ENCODE results near the gene UVRAG.
"Not testable (repeated sequence)": the region's sequence is repeated elsewhere in the genome, so short reads cannot be mapped to it uniquely, and the experiment has no call there.

The UVRAG gene

GRCh38 chr11:75850787-75851186 is 35.8 kb downstream of the UVRAG start:
- DNase-seq, result no peak

GRCh38 chr11:75851203-75851602 is 36.2 kb downstream of the UVRAG start:
- DNase-seq, result no peak

GRCh38 chr11:75852406-75853017 is 37.5 kb downstream of the UVRAG start:
- DNase-seq, result no peak

GRCh38 chr11:75853563-75853962 is 38.6 kb downstream of the UVRAG start:
- DNase-seq, result not testable (repeated sequence)

GRCh38 chr11:75853971-75854370 is 39.0 kb downstream of the UVRAG start:
- DNase-seq, result no peak

- no peak for DNase-seq
Measured at GRCh38 chr11:75855206-75855605, 40.2 kb downstream of the UVRAG start.

- DNase-seq, result no peak
Measured at GRCh38 chr11:75856912-75857311, 41.9 kb downstream of the UVRAG start.

- no peak for DNase-seq
Measured at GRCh38 chr11:75858042-75858441, 43.0 kb downstream of the UVRAG start.

GRCh38 chr11:75858613-75859012 is 43.6 kb downstream of the UVRAG start:
- DNase-seq, result no peak

GRCh38 chr11:75859614-75860013 is 44.6 kb downstream of the UVRAG start:
- no peak for DNase-seq

GRCh38 chr11:75862437-75862836 is 47.4 kb downstream of the UVRAG start:
- no peak for DNase-seq

- peak; percentile 52 for DNase-seq
Measured at GRCh38 chr11:75867778-75868374, 52.9 kb downstream of the UVRAG start.

GRCh38 chr11:75868990-75869389 is 54.0 kb downstream of the UVRAG start:
- no peak for DNase-seq

- no peak for DNase-seq
Measured at GRCh38 chr11:75869661-75870455, 54.8 kb downstream of the UVRAG start.

- DNase-seq, result no peak
Measured at GRCh38 chr11:75872887-75873416, 57.9 kb downstream of the UVRAG start.

GRCh38 chr11:75873417-75874221 is 58.6 kb downstream of the UVRAG start:
- DNase-seq, result no peak

- no peak for DNase-seq
Measured at GRCh38 chr11:75874684-75875341, 59.8 kb downstream of the UVRAG start.

- DNase-seq, result not testable (repeated sequence)
Measured at GRCh38 chr11:75877327-75877726, 62.3 kb downstream of the UVRAG start.

GRCh38 chr11:75877931-75878330 is 62.9 kb downstream of the UVRAG start:
- not testable (repeated sequence) for DNase-seq

- DNase-seq, result no peak
Measured at GRCh38 chr11:75878933-75879332, 63.9 kb downstream of the UVRAG start.

- no peak for DNase-seq
Measured at GRCh38 chr11:75879737-75880136, 64.7 kb downstream of the UVRAG start.

- DNase-seq, result not testable (repeated sequence)
Measured at GRCh38 chr11:75880343-75880742, 65.3 kb downstream of the UVRAG start.
